Left ventricle myocardium inferior (tissue), 1 donor: ENCODE results near the gene TEKT3. TPM values are rescaled to one million over a fixed set of nuclear protein-coding genes. Genes with fewer than 3 reads are reported as not detected.
A peak's percentile ranks its signal among the peaks of the same experiment; 100 is the strongest.

Experiments
- DNase-seq: peaks from one replicate; pipeline ENCODE4 v3.0.0-alpha.2; 2020
- H3K27ac ChIP-seq: fragments of 200-600 bp; replicated peaks from 2 replicates; pipeline ENCODE4 v1.8.0; 2021
- H3K27me3 ChIP-seq: fragments of 200-600 bp; 2 replicates; pipeline ENCODE4 v1.8.0; 2021; ENCODE audit warnings: low read depth
- H3K36me3 ChIP-seq: fragments of 200-600 bp; 2 replicates; pipeline ENCODE4 v1.8.0; 2021
- H3K4me1 ChIP-seq: fragments of 200-600 bp; 2 replicates; pipeline ENCODE4 v1.8.0; 2021
- H3K4me3 ChIP-seq: fragments of 200-600 bp; 2 replicates; pipeline ENCODE4 v1.8.0; 2021; ENCODE audit warnings: mild to moderate bottlenecking, moderate library complexity
- H3K9me3 ChIP-seq: fragments of 200-600 bp; replicated peaks from 2 replicates; pipeline ENCODE4 v1.8.0; 2021
- CTCF ChIP-seq: fragments of 200-600 bp; IDR thresholded peaks from 2 replicates; pipeline ENCODE4 v1.8.0; 2021; ENCODE audit warnings: antibody characterized with exemption, mild to moderate bottlenecking, borderline replicate concordance
- intact Hi-C: fragments of 100-400 bp; cut with micrococcal nuclease; formaldehyde crosslinking; loops from one replicate; pipeline ENCODE4 v1.11.0; 2022
- total RNA-seq: library from RNA; stranded (reverse); fragmentation: NEBNext Ultra II Directional; extraction: Animal tissue kit (Norgen Biotek cat#: 25700); gene quantifications from one replicate; pipeline ENCODE4 v1.2.1, GENCODE V29; 2021
- donor health status: DM: no; HTN: yes; CAD: no; lungs with severe emphysema.

The TEKT3 gene
- total RNA-seq, 1 donor from 2014 or later: 0.49 TPM

- intact Hi-C loops: no loop called here
- H3K4me3 ChIP-seq: no peak overlapping the region
- peak overlapping the region; percentile 27 for H3K27ac ChIP-seq
- H3K4me1 ChIP-seq: peaks cover 10% of the 10 kb centered on the region
- no peak for TF ChIP-seq CTCF
- DNase-seq: no peak
- H3K27me3 ChIP-seq: no peaks in the 10 kb centered on the region
- H3K36me3 ChIP-seq: no peaks in the 10 kb centered on the region
- H3K9me3 ChIP-seq: no peaks in the 10 kb centered on the region
Measured at GRCh38 chr17:15350777-15351477, 9.5 kb upstream of the TEKT3 start.

GRCh38 chr17:15349119-15349518, 7.7 kb upstream of the TEKT3 start:
- intact Hi-C loops: no loop called here
- DNase-seq: no peak
- Histone ChIP-seq H3K4me1 (peaks cover 10% of the 10 kb centered on the region), H3K36me3 (no peaks in the 10 kb centered on the region), H3K27ac (no peak overlapping the region), H3K9me3 (no peaks in the 10 kb centered on the region), H3K27me3 (peaks cover 11% of the 10 kb centered on the region), H3K4me3 (no peak overlapping the region)
- TF ChIP-seq CTCF: no peak

GRCh38 chr17:15348021-15348420, 6.6 kb upstream of the TEKT3 start:
- Histone ChIP-seq H3K36me3 (no peaks in the 10 kb centered on the region), H3K27ac (no peak overlapping the region), H3K27me3 (peaks cover 21% of the 10 kb centered on the region), H3K4me3 (no peak overlapping the region), H3K4me1 (peaks cover 10% of the 10 kb centered on the region), H3K9me3 (no peaks in the 10 kb centered on the region)
- TF ChIP-seq CTCF: no peak
- intact Hi-C loops: no loop called here
- no peak for DNase-seq

- H3K36me3 ChIP-seq: no peaks in the 10 kb centered on the region
- no peak for TF ChIP-seq CTCF
- intact Hi-C loops: no loop called here
- H3K27ac ChIP-seq: no peak overlapping the region
- peaks cover 11% of the 10 kb centered on the region for H3K4me1 ChIP-seq
- H3K4me3 ChIP-seq: no peak overlapping the region
- no peaks in the 10 kb centered on the region for H3K9me3 ChIP-seq
- peaks cover 40% of the 10 kb centered on the region for H3K27me3 ChIP-seq
- DNase-seq: no peak
Measured at GRCh38 chr17:15346066-15346595, 4.7 kb upstream of the TEKT3 start.

GRCh38 chr17:15343749-15344148, 2.4 kb upstream of the TEKT3 start:
- no peak for TF ChIP-seq CTCF
- no peak for DNase-seq
- Histone ChIP-seq H3K27me3 (peaks cover 44% of the 10 kb centered on the region), H3K4me3 (no peak overlapping the region), H3K9me3 (no peaks in the 10 kb centered on the region), H3K4me1 (peaks cover 16% of the 10 kb centered on the region), H3K27ac (no peak overlapping the region), H3K36me3 (no peaks in the 10 kb centered on the region)
- intact Hi-C loops: no loop called here
